GM10266 (cell line): ENCODE results near the gene NADK.
"Not testable (repeated sequence)": the region's sequence is repeated elsewhere in the genome, so short reads cannot be mapped to it uniquely, and the experiment has no call there.

Experiments used
- DNase-seq: peaks from one replicate; pipeline ENCODE4 v3.0.0; 2012; ENCODE audit errors: extremely low spot score
- CTCF ChIP-seq: IDR thresholded peaks from 2 replicates; pipeline ENCODE4 v1.5.1; 2012; ENCODE audit warnings: mild to moderate bottlenecking, low read depth; ENCODE audit not compliant: control insufficient read depth, insufficient read depth; ENCODE audit errors: missing control alignments

The NADK gene

GRCh38 chr1:1752636-1753606 lies 25.3 kb downstream of the NADK start:
- TF ChIP-seq CTCF: no peak
- peak; percentile 22 for DNase-seq

GRCh38 chr1:1752190-1752589 lies 26.1 kb downstream of the NADK start:
- no peak for DNase-seq
- TF ChIP-seq CTCF: no peak

- DNase-seq: not testable (repeated sequence)
Measured at GRCh38 chr1:1749941-1750340, 28.3 kb downstream of the NADK start.

- TF ChIP-seq CTCF: no peak
- peak; percentile 21 for DNase-seq
Measured at GRCh38 chr1:1748686-1749321, 29.5 kb downstream of the NADK start.

GRCh38 chr1:1746566-1746909 lies 31.7 kb downstream of the NADK start:
- DNase-seq: not testable (repeated sequence)

- peak; percentile 25 for DNase-seq
Measured at GRCh38 chr1:1745651-1746565, 32.4 kb downstream of the NADK start.

GRCh38 chr1:1742529-1742928 lies 35.7 kb downstream of the NADK start:
- not testable (repeated sequence) for DNase-seq

- DNase-seq: not testable (repeated sequence)
Measured at GRCh38 chr1:1741013-1741412, 37.3 kb downstream of the NADK start.

- DNase-seq: not testable (repeated sequence)
Measured at GRCh38 chr1:1738799-1739337, 39.4 kb downstream of the NADK start.

GRCh38 chr1:1737675-1738590 lies 40.3 kb downstream of the NADK start:
- DNase-seq: not testable (repeated sequence)
